ACC112 (cell line): Measurements from ENCODE around the gene AGA.
A peak's percentile ranks its signal among the peaks of the same experiment; 100 is the strongest.

ENCODE experiments used
- H2AFZ ChIP-seq: fragments of 200-600 bp; sonication (generic); one replicate; pipeline ENCODE4 v1.6.0; 2017; ENCODE audit warnings: antibody characterized with exemption, low read length; ENCODE audit not compliant: unreplicated experiment
- H3K27ac ChIP-seq: fragments of 200-600 bp; sonication (generic); 2 replicates; pipeline ENCODE4 v1.5.1; 2014; ENCODE audit warnings: low read depth, mild to moderate bottlenecking, antibody characterized with exemption, low read length, moderate library complexity
- H3K27me3 ChIP-seq: fragments of 200-600 bp; sonication (generic); 2 replicates; pipeline ENCODE4 v1.6.1; 2014; ENCODE audit warnings: mild to moderate bottlenecking, antibody characterized with exemption, low read length, moderate library complexity, mixed read lengths; ENCODE audit not compliant: insufficient read depth
- H3K36me3 ChIP-seq: fragments of 200-600 bp; sonication (generic); 2 replicates; pipeline ENCODE4 v1.6.1; 2016; ENCODE audit warnings: mild to moderate bottlenecking, antibody characterized with exemption, low read length, moderate library complexity, mixed read lengths; ENCODE audit not compliant: insufficient read depth
- H3K4me1 ChIP-seq: fragments of 200-600 bp; sonication (generic); one replicate; pipeline ENCODE4 v1.6.1; 2016; ENCODE audit warnings: low read length, mixed read lengths; ENCODE audit not compliant: insufficient read depth, unreplicated experiment, control insufficient read depth
- H3K4me3 ChIP-seq: fragments of 200-600 bp; sonication (generic); 2 replicates; pipeline ENCODE4 v1.5.1; 2014; ENCODE audit warnings: mild to moderate bottlenecking, low read depth, low read length
- H3K79me2 ChIP-seq: fragments of 200-600 bp; sonication (generic); one replicate; pipeline ENCODE4 v1.6.0; 2016; ENCODE audit warnings: low read length; ENCODE audit not compliant: control insufficient read depth, unreplicated experiment, insufficient read depth

AGA gene

GRCh38 chr4:177391953-177392352 is 50.3 kb downstream of the AGA start:
- H3K4me3 ChIP-seq: no peak overlapping the region
- H3K27ac ChIP-seq: no peak overlapping the region
- H3K79me2 ChIP-seq: no peaks in the 10 kb centered on the region
- H3K36me3 ChIP-seq: no peaks in the 10 kb centered on the region
- peaks cover 4% of the 10 kb centered on the region for H3K4me1 ChIP-seq
- H2AFZ ChIP-seq: no peak overlapping the region
- H3K27me3 ChIP-seq: no peaks in the 10 kb centered on the region

GRCh38 chr4:177391287-177391686 is 51.0 kb downstream of the AGA start:
- Histone ChIP-seq H2AFZ (peak overlapping the region; percentile 0), H3K4me3 (no peak overlapping the region), H3K27ac (no peak overlapping the region), H3K79me2 (no peaks in the 10 kb centered on the region), H3K4me1 (peaks cover 4% of the 10 kb centered on the region), H3K36me3 (no peaks in the 10 kb centered on the region), H3K27me3 (no peaks in the 10 kb centered on the region)

GRCh38 chr4:177386278-177386815 is 55.9 kb downstream of the AGA start:
- Histone ChIP-seq H3K27ac (no peak overlapping the region), H3K27me3 (no peaks in the 10 kb centered on the region), H3K79me2 (no peaks in the 10 kb centered on the region), H3K4me1 (peaks cover 4% of the 10 kb centered on the region), H2AFZ (no peak overlapping the region), H3K4me3 (no peak overlapping the region), H3K36me3 (no peaks in the 10 kb centered on the region)

GRCh38 chr4:177385576-177386277 is 56.5 kb downstream of the AGA start:
- Histone ChIP-seq H3K79me2 (no peaks in the 10 kb centered on the region), H2AFZ (no peak overlapping the region), H3K27ac (no peak overlapping the region), H3K4me3 (no peak overlapping the region), H3K4me1 (peaks cover 4% of the 10 kb centered on the region), H3K36me3 (no peaks in the 10 kb centered on the region), H3K27me3 (no peaks in the 10 kb centered on the region)

- Histone ChIP-seq H3K4me3 (no peak overlapping the region), H3K36me3 (no peaks in the 10 kb centered on the region), H3K27ac (no peak overlapping the region), H3K27me3 (no peaks in the 10 kb centered on the region), H2AFZ (no peak overlapping the region), H3K4me1 (peaks cover 1% of the 10 kb centered on the region), H3K79me2 (no peaks in the 10 kb centered on the region)
These were observed 57.3 kb downstream of the AGA start for GRCh38 chr4:177384856-177385397.

- H2AFZ ChIP-seq: no peak overlapping the region
- H3K27ac ChIP-seq: no peak overlapping the region
- no peaks in the 10 kb centered on the region for H3K36me3 ChIP-seq
- H3K4me3 ChIP-seq: no peak overlapping the region
- H3K79me2 ChIP-seq: no peaks in the 10 kb centered on the region
- H3K4me1 ChIP-seq: no peaks in the 10 kb centered on the region
- peaks cover 5% of the 10 kb centered on the region; the same call in 1 of the 2 replicates for H3K27me3 ChIP-seq
These were observed 60.4 kb downstream of the AGA start for GRCh38 chr4:177381762-177382310.
